DMS79 treated with DMSO at 0.1 percent for 48 hours (cell line): ENCODE measurements around the gene SLC26A6.

ENCODE experiments used
- DNase-seq: peaks from one replicate; lab custom pipeline; 2025; lab: John Stamatoyannopoulos, UW

The SLC26A6 gene

DNA sequence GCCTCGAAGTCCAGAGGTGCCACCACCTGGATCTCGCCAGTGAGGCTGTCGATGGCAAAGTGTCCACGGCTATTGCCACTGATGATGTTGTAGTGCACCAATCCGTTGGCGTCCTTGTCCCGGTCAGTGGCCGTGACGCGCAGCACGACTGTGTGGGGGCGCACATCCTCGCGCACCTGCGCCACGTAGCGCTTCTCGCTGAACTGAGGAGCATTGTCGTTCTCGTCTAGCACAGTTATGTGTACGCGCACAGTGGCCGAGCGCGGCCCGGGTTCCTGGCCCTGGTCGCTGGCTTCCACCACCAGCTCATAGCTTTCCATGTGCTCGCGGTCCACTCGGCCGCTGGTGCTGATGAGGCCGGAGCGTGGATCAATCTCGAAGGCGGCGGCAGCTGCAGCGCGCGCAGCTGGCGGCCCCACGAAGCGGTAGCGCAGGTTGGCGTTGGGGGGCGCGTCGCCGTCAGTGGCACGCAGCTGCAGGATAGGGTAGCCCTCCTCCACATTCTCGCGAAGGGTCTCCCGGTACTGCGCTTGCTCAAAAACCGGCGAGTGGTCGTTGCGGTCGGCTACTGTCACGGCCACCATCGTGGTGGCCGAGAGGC, 25.6 kb upstream of the SLC26A6 start:
- DNase-seq, result no peak

DNA sequence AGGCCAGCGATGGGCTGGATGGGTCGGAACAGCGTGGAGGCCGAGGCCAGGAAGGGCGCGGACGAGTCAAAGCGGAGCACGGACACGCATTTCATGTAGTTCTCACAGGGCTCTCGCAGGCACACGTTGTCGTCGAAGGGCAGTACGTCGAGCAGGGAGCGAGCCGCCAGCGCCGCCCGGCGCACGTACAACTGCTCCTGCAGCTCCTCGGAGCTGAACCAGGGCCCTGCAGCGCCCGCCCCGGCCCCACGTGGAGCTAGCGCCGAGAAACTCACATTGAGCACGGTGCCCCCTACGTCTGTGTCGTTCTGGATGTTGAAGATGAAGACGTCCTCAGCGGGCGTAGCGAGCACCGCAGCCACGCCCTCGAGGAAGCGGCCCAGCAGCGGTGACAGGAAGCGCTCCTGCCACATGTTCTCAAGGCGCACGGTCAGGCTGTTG, 21.6 kb upstream of the SLC26A6 start:
- no peak for DNase-seq

DNA sequence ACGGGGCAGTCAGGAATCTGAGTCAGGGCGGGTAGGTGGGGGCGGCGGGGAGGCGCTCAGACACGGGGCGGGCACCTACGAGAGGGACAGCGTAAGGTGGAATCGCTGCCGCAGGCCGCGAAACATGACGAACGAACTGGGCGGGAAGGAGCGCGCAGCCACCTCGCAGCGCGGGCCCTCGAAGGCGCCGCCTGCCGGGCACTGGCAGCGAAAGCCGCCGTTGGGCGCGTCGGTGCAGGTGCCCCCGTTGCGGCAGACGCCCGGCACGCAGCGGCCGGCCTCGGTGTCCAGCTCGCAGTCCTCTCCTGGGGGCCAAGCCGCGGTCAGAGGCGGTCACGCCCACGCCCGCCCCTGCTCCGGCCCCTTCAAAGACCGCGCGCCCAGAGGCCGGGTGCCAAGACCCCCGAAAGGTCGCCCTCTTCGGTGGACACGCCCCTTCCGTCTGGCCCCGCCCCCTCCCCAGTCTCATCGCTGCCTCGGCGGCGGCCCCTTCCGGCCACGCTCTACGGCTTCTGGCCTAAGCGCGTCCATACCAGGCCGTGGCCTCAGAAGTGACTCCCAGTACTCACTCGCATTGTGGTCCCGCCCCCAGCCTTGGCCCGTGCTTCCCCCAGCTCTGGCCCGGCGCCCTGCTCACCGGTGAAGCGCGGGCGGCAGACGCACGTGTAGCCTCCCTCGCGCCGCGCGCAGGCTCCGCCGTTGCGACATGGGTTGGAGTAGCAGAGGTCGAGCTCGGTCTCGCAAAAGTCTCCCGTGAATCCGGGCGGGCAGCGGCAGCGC, 21.0 kb upstream of the SLC26A6 start:
- no peak for DNase-seq

DNA sequence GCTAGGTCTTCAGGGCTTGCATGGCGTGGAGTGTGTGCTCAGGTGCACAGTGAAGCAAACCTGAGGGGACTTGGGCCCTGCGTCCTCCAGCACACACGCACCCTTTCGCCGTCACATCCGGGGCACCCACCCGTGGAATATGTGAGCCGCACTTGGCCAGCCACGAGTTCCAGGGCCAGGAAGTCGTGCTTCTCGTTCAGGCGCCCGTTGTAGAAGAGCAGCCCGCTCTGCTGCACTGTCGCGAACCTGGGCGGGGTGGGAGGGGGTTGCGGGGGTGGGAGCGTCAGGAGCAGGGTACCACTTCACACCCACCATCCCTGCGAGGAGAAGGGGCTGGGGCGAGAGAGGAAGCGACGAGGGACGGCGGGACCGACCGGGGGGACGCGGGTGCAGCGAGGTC, 20.3 kb upstream of the SLC26A6 start:
- no peak for DNase-seq

DNA sequence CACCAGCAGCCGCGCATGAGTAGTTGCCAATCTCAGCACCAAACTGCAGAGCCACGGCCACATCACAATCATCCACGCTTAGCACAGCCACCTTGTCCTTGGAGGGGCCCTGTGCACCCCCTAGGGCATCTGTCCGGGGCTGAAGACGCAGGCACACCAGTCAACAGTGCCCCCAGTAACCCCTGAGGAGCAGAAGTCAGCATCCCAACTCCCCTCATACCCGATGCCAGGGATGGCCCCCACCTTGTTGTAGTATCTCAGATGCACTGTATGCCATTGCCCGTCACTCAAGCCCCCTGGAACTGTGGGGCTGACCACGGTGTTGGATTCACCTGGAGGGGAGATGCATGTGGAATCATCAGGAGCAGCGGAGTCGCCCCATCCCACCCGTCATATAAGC, 19.8 kb upstream of the SLC26A6 start:
- DNase-seq, result no peak

DNA sequence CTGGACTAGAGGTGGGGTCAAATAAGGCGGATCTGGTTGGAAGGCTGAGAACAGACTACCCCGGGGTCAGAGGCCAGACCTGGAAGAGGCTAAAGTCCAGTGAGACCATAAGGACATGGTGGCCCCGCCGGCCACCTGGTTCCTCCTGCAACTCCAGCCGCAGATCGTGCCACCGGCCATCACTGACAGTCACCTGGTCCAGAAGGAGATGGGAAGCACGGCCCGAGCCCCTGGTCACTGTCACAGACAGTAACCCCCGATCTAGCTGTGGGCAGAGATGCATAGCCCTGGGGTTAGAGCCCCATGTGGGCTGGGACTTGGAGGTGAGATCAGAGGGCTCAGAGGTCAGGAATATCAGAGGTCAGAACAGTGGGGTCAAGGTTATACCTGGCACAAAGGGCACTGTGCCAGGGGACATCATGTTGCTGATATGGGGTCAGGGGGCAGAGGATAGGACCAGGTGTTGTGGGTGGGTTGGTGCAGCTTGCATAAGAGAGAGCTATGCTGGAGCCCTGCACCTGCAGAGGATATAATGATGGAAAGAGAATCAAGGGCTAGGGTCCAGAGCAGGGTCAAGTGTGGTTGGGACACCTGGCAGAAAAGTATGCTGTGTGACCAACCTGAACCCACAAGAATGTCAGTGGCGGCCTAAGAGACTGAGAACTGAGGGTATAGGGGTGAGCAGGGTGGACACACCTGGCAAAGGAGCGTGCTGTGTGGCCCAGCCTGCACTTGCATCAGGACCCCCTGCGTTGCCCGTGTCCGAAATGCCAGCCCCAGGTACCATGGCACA, 17.9 kb upstream of the SLC26A6 start:
- DNase-seq, result no peak

DNA sequence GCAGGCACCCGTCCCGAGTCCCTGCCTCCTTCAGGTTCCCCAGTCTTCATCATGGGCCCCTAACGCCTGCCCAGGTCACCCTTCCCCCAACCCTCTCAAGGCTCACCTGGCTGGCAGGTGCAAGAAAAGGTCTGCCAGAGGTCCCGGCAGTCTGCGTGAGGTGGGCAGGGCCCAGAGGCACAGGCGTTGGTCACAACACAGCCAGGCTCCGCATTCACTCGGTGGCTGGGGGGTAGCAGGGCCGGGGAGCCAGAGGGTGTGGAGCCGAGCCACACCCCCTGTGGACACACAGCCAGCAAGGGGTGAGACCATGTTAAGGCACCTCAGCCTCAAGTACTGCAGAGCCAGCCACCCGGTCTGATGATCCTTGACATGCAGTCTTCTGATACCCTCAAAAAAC, 16.5 kb upstream of the SLC26A6 start:
- no peak for DNase-seq

DNA sequence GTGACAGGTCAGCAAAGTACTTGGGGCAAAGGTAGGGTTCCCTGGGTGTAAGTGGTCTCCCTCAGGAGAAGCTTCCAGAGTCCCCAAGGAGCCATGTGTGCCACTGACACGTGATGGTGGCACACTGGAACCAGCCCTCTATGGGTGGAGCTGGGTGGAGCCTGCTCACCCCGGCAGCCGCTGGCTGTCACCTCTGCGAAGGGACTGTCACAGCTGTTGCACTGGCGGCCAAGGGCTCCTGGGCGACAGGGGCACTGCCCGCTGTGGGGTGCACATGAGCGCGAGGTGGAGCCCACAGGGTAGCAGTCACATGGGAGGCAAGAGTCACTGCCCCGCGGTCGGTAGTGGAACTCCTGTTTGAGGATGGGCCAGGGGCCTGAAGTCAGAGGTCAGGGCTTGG, 15.5 kb upstream of the SLC26A6 start:
- DNase-seq, result no peak

DNA sequence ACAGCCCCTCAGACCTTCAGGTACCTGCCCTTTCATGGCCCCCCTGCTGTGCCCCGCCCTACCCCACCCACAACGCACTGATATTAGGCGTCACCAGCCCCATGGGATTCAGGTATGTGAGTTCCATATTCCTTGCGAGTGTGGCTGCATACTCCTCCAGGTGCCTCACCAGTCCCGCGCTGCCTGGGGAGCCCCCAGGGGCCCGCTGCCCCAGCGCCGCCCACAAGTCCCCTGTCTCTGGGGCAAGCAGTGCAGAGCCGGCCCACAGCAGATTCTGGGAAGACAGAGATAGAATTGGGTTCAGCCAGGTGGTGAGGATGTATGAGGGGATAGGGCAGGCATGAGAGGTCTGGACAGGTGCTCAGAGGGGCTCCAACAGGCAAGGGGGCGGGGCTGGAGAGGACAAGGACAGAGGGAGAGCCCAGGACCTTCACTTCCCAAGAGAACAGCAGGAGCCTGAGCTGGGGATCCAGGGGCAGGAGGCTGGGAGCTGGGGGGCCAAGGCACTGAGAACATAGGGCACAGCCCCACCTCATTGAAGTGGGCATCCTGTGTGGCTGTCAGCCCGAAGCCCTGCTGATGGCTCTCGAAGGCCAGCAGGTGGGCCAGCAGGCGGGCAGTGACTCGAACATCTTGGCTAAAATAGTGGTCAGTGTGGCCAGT, 13.1 kb upstream of the SLC26A6 start:
- no peak for DNase-seq

DNA sequence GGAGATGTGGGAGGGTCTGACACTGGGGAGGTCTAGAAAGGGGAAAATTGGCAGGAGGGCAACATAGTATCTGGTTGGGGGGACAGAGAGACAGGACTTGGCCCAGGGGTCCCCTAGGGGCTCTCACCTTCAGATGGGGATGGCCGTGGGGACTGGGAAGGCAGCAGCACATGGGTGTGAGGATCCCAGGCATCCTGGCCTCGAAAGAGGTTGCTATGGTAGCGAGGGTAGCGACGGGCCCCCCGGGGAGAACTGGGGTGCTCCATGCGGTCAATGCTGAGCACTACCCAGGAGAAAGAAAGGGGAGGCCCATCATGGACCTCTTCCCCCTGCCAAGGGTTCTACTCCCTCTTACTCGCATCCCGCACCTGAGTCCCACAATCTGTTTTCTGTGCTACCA, 12.5 kb upstream of the SLC26A6 start:
- DNase-seq, result no peak

DNA sequence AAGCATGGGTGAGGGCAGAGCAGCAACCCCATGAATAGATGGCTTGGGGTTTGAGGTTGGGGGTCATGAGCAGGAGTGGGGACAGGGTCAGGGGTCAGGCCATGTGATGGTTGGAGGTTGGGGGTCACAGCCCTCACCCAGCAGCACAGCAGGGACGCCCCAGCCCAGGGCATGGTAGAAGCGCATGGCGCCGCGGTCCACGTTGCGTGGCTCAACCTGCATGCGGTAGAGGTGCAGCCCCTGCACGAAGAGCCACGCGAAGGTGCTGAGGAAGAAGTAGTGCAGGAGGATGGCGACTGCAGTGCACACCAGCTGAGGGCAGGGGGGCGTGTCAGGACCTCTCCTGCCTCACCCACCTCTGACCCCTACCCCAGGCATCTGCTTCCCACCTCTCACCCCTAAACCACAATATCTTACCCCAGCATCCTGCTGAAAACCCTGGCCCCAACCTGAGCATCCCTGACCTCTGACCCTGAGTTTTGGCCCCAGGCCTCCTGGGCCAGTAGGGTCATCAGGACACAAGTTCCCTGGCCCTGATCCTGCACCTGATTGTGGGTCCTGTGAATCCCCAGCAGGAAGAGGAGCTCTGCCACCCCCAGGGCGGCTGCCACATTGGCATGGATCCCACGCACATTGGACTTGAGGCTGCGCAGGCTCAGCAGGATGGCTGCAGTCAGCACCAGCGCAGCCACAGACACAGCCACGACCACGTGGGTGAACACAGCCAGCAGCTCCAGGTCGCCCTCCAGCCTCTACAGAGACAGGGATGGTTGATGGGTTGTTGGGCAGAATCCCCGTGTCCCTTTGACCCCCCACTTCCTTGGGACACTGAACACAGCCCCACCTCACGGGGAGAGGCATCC, 9.9 kb upstream of the SLC26A6 start:
- no peak for DNase-seq

DNA sequence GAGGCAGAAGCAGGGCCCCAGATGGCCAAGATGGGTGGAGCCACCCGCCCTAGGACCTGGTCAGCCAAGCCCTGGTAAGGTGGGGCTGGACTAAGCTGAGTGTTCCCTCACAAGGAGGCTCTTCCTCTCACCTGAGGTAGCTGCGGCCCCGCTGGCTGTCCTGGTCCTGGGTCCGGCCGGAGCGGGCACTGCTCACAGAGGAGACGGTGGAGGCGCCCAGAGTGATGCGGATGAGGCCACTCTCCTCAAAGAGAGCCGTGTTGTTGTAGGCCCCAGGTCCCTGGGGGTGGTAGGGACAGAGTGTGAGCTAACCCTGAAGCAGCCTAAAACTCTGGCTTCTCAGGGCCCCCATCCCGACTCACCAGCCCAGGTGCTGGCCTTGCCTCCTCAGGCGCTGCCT, 7.3 kb upstream of the SLC26A6 start:
- no peak for DNase-seq

DNA sequence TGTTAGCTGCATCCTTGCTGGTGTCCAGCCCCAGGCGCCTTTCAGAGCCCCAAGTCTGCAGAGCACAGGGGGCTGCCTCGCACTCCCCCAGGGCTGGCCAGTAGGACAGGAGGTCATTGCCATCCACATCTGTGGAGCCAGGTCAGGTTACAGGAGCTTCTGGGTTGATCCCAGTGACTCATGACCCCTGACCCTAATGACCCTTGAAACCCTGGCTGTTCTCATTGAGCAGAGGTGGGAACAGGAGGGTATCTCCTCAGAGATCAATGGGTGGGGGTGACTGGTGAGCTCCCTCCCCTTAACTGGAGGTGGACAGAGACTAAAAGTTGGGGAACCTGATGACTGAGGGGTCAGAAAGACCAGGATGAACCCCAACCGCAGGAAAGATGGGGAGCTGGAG, 6.1 kb upstream of the SLC26A6 start:
- no peak for DNase-seq

DNA sequence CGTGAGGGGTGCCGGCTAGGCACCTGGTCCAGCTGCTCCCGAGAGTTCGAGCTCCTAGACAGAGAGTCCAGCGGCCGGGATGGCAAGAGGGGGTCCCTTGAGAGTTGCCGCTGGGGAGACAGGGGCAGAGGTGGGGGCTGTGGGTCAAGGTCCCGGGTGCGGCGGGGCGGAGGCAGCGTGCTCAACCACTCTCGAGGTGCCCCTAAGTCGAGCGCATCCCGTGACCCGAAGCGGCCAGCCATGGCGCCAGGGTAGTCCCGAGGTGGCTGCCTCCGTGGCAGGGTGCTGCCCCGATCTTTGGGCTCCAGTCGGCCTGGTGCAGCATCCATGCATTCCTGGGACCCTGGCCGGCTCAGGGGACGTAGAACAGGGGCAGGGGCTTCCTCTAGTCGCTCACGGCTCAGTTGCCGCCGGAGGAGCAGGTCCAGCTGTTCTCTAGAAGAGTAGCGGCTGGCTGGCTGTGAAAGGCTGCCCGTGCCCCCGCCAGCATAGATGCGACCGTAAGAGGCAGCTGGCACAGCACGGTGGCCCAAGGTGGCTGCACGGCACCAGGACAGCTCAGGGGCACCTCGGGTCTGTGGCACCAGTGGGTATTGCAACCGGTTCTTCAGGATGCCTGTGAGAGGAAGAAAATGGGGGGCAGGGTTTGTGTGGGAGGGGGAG, 4.8 kb upstream of the SLC26A6 start:
- DNase-seq, result no peak

DNA sequence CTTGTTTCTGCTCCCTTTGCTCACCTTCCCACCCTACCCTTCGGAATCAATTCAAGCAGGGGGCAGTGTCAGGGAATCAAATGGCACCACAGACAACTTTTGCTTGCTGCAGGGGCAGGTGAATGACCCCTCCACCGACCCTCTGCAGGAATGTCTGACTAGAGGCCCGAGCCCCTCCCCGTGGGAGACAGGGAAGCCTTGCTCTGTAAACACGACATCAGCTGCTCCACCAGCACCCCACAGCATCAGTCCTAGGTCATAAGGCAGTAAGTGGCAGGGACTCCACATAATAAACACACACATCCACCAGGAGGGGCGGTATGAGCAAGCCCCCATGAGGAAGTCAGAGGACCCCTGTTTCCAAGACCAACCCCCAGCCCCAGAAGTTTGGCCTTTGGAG, 2.0 kb upstream of the SLC26A6 start:
- no peak for DNase-seq

DNA sequence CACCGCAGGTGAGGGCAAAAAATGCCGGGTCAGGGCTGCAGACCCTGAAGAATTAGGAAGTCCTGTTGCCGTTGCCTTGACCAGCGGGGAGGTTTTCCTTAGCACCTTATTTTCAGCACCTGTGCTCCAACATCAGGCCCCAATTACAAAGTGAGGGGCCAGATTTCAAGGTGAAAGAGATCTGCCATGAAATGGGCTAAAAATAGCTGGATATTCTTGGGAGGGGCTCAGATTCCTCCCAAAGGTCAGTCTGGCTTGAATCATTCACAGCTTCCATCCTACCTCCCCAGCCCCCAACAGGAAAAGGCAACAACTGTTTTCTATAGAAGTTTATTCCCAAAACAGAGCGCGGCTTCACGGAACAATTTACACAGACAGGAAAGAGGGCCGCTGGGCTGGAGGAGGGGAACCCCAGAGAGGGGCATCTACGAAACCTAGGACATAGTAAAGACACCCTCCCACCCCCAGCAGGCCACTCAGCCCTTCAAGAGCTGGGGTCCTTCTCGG, 941 bp upstream of the SLC26A6 start:
- DNase-seq, result no peak

DNA sequence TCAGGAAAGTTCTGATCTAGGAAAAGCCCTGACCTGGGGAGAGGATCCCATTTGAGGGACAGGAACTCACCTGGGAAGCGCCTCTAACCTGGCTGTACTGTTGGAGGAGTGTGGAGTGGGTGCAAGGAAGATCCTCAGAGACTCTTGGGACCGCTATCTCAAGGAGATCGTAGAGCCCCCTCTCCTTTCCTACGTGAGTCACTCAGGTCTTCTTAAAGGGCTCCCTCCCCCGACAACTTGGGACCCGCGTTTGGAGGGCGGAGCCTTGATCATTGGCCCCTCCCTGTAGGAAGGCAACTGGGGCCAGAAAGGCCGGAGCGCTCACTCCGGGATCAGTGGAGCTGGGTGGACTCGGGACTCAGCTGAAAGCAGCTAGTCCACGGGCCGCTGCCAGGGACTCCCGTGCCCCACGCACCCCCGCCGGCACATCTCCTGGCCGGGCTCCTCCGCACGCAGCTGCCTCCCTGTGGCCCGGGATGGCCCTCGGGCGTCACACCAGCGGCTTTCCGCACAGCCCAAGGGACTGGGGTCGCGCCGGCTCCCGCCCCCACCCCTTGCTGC, 520 bp downstream of the SLC26A6 start:
- no peak for DNase-seq

DNA sequence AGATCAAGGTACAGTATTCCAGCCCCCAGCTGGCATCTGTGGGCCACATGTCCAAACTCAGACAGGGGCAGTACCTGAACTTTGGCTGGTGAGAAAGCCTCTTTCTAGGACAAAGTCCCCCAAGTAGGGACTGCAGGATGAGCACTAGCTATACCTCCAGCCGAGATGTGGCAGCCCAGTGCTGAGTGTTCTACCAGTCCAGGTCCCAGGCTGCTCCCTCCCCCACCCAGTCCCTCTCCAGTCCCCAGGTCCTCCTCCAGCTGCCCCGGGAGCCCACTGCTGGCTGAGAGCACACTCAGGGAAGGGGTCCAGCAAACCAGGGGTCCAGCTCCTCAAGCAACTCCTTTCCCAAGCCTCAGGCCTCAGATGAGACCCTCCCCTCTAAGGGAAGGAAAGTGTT, 1.5 kb downstream of the SLC26A6 start:
- no peak for DNase-seq

DNA sequence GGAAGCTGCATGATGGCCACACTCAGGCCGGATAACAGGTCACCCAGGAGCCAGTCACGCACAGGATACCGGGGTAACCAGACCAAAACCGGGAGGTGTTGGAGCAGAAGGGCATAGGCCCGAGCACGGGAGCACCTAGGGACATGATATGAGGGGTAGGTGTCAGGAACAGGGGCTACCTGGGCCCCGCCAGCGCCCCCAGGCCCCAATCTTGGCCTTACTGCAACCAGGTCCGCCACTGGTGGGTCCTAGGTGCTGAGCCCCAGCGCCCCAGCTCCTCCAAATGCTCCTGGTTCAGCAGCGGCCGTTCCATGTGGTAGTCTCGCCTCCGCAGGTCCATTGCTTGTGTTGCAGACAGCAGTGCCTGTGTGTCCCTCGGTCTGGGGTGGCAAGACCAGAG, 2.0 kb downstream of the SLC26A6 start:
- no peak for DNase-seq
